Kidney (tissue), 14 donors: ENCODE results near the gene ZBTB7C. TPM values are rescaled to one million over a fixed set of nuclear protein-coding genes. Genes with fewer than 3 reads are reported as not detected.
A peak's percentile ranks its signal among the peaks of the same experiment; 100 is the strongest.

Experiments
- DNase-seq, 5 donors: peaks; one replicate each; pipeline ENCODE4 v3.0.0-alpha.2; 2013 to 2020
- FAIRE-seq: peaks from 2 replicates; lab custom pipeline; 2012; peaks lifted over from hg19 to GRCh38; lab: Jason Lieb, UNC
- H3K27ac ChIP-seq, 2 donors: one replicate each; pipeline ENCODE4 v1.7.0; 2013; ENCODE audit warnings: low read depth in 2 of 2, low read length in 2 of 2, inconsistent platforms in 1 of 2
- H3K27me3 ChIP-seq: one replicate; pipeline ENCODE4 v1.7.1; 2013; ENCODE audit warnings: low read length, inconsistent platforms; ENCODE audit not compliant: control insufficient read depth, insufficient read depth
- H3K36me3 ChIP-seq, 3 donors: one replicate each; pipeline versions ENCODE4 v1.7.0 to v1.7.1; 2013; ENCODE audit warnings: low read length in 3 of 3, control low read depth in 1 of 3, inconsistent platforms in 1 of 3; ENCODE audit not compliant: insufficient read depth in 3 of 3, control insufficient read depth in 2 of 3
- H3K4me1 ChIP-seq, 3 donors: one replicate each; pipeline versions ENCODE4 v1.7.0 to v1.7.1; 2013; ENCODE audit warnings: low read length in 3 of 3, inconsistent platforms in 1 of 3, low read depth in 1 of 3; ENCODE audit not compliant: control insufficient read depth in 2 of 3, insufficient read depth in 2 of 3
- H3K4me3 ChIP-seq, 3 donors: one replicate each; pipeline versions ENCODE4 v1.7.0 to v1.8.1; 2013; ENCODE audit warnings: low read length in 3 of 3, control low read depth in 1 of 3, inconsistent platforms in 1 of 3
- H3K9ac ChIP-seq, 3 donors: one replicate each; pipeline versions ENCODE4 v1.7.0 to v1.7.1; 2013; ENCODE audit warnings: low read length in 3 of 3, control low read depth in 1 of 3, inconsistent platforms in 1 of 3
- H3K9me3 ChIP-seq, 3 donors: one replicate each; pipeline versions ENCODE4 v1.7.0 to v1.7.1; 2013; ENCODE audit warnings: low read length in 3 of 3, control low read depth in 1 of 3, inconsistent platforms in 1 of 3; ENCODE audit not compliant: control insufficient read depth in 2 of 3, insufficient read depth in 1 of 3
- CTCF ChIP-seq: IDR thresholded peaks from 3 replicates; pipeline ENCODE4 v1.5.1; 2012; ENCODE audit warnings: mild to moderate bottlenecking, moderate library complexity, borderline replicate concordance; ENCODE audit not compliant: insufficient read depth; ENCODE audit errors: extremely low read depth
- intact Hi-C: fragments of 100-400 bp; cut with DNase I; formaldehyde crosslinking; loops from one replicate; pipeline ENCODE4 v1.11.1; 2022
- polyA plus RNA-seq: library from polyadenylated mRNA; stranded (reverse); fragments of 350-450 nt; fragmentation: Illumina TruSeq; extraction: RNeasy Lipid Tissue Mini Kit (QIAGEN cat#74804); gene quantifications from one replicate; pipeline ENCODE4 v1.2.3, GENCODE V29; 2014; ENCODE audit warnings: low read depth, low replicate concordance; ENCODE audit not compliant: insufficient read depth
- total RNA-seq: library from RNA; stranded (reverse); fragmentation: NEBNext Ultra II Directional; extraction: Animal tissue kit (Norgen Biotek cat#: 25700); gene quantifications from one replicate; pipeline ENCODE4 v1.2.1, GENCODE V29; 2021
- donor health status: control.
- donor health status: control.
- donor health status: control.
- donor health status: control.
- donor health status: control.
- donor health status: DM: yes; HTN: yes; CAD: no.
- donor health status: Normal renal cell carcinoma (clear cell type).

ZBTB7C gene
- total and polyA plus RNA-seq, 2 donors from 2014 or later = 1.8 to 13.8 TPM

- Histone ChIP-seq H3K4me1 (no peaks in the 10 kb centered on the region), H3K27me3 (no peaks in the 10 kb centered on the region), H3K9ac (no peak overlapping the region), H3K9me3 (no peaks in the 10 kb centered on the region), H3K4me3 (no peak overlapping the region), H3K27ac (no peak overlapping the region), H3K36me3 (no peaks in the 10 kb centered on the region)
- TF ChIP-seq CTCF = no peak
- no peak for FAIRE-seq
- DNase-seq = no peak
- intact Hi-C loops = no loop called here
Measured at GRCh38 chr18:48075707-48076093, 333.5 kb downstream of the ZBTB7C start.

GRCh38 chr18:48074929-48075706 is 334.1 kb downstream of the ZBTB7C start:
- H3K9me3 ChIP-seq = no peaks in the 10 kb centered on the region
- no peak for DNase-seq
- no peak overlapping the region for H3K27ac ChIP-seq
- intact Hi-C loops = no loop called here
- no peak overlapping the region for H3K9ac ChIP-seq
- no peaks in the 10 kb centered on the region for H3K27me3 ChIP-seq
- H3K4me3 ChIP-seq = no peak overlapping the region
- no peak for TF ChIP-seq CTCF
- no peak for FAIRE-seq
- no peaks in the 10 kb centered on the region for H3K36me3 ChIP-seq
- H3K4me1 ChIP-seq = no peaks in the 10 kb centered on the region

- no peak for FAIRE-seq
Measured at GRCh38 chr18:48073211-48073930, 335.8 kb downstream of the ZBTB7C start.

More at GRCh38 chr18:48073211-48073930, 335.8 kb downstream of the ZBTB7C start:
- no peaks in the 10 kb centered on the region for H3K4me1 ChIP-seq
- intact Hi-C loops = no loop called here
- H3K36me3 ChIP-seq = no peaks in the 10 kb centered on the region
- DNase-seq = no peak
- TF ChIP-seq CTCF = no peak
- no peaks in the 10 kb centered on the region for H3K9me3 ChIP-seq
- no peak overlapping the region for H3K4me3 ChIP-seq
- no peaks in the 10 kb centered on the region for H3K27me3 ChIP-seq
- H3K27ac ChIP-seq = peak overlapping the region in 1 of 2 donors; percentile 5
- no peak overlapping the region for H3K9ac ChIP-seq
